ENCODE data around the gene MYO16. TPM values are rescaled to one million over a fixed set of nuclear protein-coding genes. Genes with fewer than 3 reads are reported as not detected.
"Not testable (repeated sequence)": the region's sequence is repeated elsewhere in the genome, so short reads cannot be mapped to it uniquely, and the experiment has no call there.

Gene MYO16
- total RNA-seq, 1 experiment from 2014 or later, result 0.19 TPM

DNA sequence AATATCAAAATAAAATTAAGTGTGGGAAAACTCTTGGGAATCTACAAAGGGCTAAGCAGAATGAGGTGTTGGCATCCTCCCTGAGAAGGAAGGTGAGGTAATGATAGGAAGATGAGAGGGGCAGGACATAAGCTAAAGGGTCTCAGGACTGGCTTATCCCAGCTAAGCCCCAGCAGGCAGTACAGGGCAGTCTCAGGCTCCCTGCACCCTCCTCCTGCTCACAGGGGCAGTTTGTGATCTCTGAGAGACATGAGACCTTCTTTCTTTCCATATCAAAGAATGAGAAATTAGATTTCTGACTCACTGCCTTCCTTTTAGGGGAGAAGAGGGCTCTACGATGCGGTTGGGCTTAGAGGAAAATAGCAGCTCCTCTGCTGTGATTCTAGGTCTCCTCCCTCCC lies 586.0 kb downstream of the MYO16 start:
- Mint-ChIP-seq H3K9me3 (ENCODE audit: low read depth, unreplicated experiment) (no peaks in the 10 kb centered on the region), H3K27me3 (ENCODE audit: unreplicated experiment) (no peaks in the 10 kb centered on the region), H3K27ac (ENCODE audit: unreplicated experiment) (no peak overlapping the region), H3K4me1 (ENCODE audit: low read depth, unreplicated experiment) (no peaks in the 10 kb centered on the region), H3K36me3 (ENCODE audit: insufficient read depth, unreplicated experiment) (no peaks in the 10 kb centered on the region), H3K4me3 (ENCODE audit: low read depth, unreplicated experiment) (no peak overlapping the region)
- TF ChIP-seq, protein P1, sequence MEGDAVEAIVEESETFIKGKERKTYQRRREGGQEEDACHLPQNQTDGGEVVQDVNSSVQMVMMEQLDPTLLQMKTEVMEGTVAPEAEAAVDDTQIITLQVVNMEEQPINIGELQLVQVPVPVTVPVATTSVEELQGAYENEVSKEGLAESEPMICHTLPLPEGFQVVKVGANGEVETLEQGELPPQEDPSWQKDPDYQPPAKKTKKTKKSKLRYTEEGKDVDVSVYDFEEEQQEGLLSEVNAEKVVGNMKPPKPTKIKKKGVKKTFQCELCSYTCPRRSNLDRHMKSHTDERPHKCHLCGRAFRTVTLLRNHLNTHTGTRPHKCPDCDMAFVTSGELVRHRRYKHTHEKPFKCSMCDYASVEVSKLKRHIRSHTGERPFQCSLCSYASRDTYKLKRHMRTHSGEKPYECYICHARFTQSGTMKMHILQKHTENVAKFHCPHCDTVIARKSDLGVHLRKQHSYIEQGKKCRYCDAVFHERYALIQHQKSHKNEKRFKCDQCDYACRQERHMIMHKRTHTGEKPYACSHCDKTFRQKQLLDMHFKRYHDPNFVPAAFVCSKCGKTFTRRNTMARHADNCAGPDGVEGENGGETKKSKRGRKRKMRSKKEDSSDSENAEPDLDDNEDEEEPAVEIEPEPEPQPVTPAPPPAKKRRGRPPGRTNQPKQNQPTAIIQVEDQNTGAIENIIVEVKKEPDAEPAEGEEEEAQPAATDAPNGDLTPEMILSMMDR (IDR thresholded peaks at IDR 0.05; ENCODE audit: unreplicated experiment), result no peak
- BruUV-seq (replicated peaks), result no TSS peak
- CTCF ChIA-PET, result no interaction called here
- intact Hi-C loops (cut with micrococcal nuclease; ENCODE audit: unreplicated experiment), result no loop called here
- no peak for DNase-seq

DNA sequence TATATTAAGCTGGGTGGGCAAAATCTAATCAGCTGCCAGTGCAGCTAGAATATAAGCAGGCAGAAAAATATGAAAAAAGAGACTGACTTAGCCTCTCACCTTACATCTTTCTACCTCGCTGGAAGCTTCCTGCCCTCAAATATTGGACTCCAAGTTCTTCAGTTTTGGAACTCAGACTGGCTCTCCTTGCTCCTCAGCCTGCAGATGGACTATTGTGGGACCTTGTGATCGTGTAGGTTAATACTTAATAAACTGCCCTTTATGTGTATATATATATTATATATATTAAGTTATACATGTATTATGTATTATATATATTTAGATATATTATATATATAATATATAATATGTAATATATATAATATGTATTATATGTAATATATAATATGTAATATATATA lies 588.1 kb downstream of the MYO16 start:
- H3K27ac Mint-ChIP-seq (ENCODE audit: unreplicated experiment); CTCF ChIA-PET; H3K9me3 Mint-ChIP-seq (ENCODE audit: low read depth, unreplicated experiment); BruUV-seq (replicated peaks); H3K36me3 Mint-ChIP-seq (ENCODE audit: insufficient read depth, unreplicated experiment); intact Hi-C loops (cut with micrococcal nuclease; ENCODE audit: unreplicated experiment); H3K27me3 Mint-ChIP-seq (ENCODE audit: unreplicated experiment); H3K4me3 Mint-ChIP-seq (ENCODE audit: low read depth, unreplicated experiment); H3K4me1 Mint-ChIP-seq (ENCODE audit: low read depth, unreplicated experiment); DNase-seq: not testable (repeated sequence)

DNA sequence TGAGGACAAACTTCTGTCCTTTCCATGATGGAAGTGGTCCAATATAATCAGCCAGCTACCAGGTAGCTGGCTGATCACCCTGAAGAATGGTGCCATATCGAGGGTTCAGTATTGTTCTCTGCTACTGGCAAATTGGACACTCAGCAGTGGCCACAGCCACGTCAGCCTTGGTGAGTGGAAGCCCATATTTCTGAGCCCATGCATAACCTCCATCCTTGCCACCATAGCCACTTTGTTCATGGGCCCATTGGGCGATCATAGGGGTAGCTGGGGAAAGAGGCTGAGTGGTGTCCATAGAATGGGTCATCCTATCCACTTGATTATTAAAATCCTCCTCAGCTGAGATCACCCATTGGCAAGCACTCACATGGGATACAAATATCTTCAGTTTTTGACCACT lies 591.2 kb downstream of the MYO16 start:
- TF ChIP-seq, protein P1 (IDR thresholded peaks at IDR 0.05; ENCODE audit: unreplicated experiment), result no peak
- no peak overlapping the region for H3K4me3 Mint-ChIP-seq (ENCODE audit: low read depth, unreplicated experiment)
- H3K27me3 Mint-ChIP-seq (ENCODE audit: unreplicated experiment), result no peaks in the 10 kb centered on the region
- no peak for DNase-seq
- BruUV-seq (replicated peaks), result no TSS peak
- no peak overlapping the region for H3K27ac Mint-ChIP-seq (ENCODE audit: unreplicated experiment)
- H3K9me3 Mint-ChIP-seq (ENCODE audit: low read depth, unreplicated experiment), result no peaks in the 10 kb centered on the region
- intact Hi-C loops (cut with micrococcal nuclease; ENCODE audit: unreplicated experiment), result no loop called here
- no peaks in the 10 kb centered on the region for H3K36me3 Mint-ChIP-seq (ENCODE audit: insufficient read depth, unreplicated experiment)
- no peaks in the 10 kb centered on the region for H3K4me1 Mint-ChIP-seq (ENCODE audit: low read depth, unreplicated experiment)
- CTCF ChIA-PET, result no interaction called here

DNA sequence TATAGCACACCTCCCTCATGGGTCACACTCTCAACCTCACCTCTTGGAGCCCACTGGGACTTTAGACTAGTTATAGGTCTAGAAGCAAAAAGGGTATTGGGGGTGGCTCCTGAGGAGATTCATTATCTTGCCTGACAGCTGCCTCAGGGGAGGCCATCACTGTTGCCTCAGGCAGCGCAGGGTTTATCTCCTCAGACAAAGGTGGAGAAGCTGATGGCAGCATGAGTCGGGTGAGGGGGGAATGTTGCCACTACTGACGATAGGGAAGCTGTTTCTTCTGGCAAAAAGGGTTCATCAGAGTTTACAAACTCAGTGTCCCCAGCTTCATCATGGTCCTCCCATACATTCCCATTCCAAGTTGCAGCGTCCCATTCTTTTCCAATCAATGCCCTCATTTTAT lies 594.6 kb downstream of the MYO16 start:
- intact Hi-C loops (cut with micrococcal nuclease; ENCODE audit: unreplicated experiment), result no loop called here
- Mint-ChIP-seq H3K36me3 (ENCODE audit: insufficient read depth, unreplicated experiment) (no peaks in the 10 kb centered on the region), H3K4me1 (ENCODE audit: low read depth, unreplicated experiment) (no peaks in the 10 kb centered on the region), H3K27ac (ENCODE audit: unreplicated experiment) (no peak overlapping the region), H3K4me3 (ENCODE audit: low read depth, unreplicated experiment) (no peak overlapping the region), H3K27me3 (ENCODE audit: unreplicated experiment) (no peaks in the 10 kb centered on the region), H3K9me3 (ENCODE audit: low read depth, unreplicated experiment) (no peaks in the 10 kb centered on the region)
- TF ChIP-seq, protein P1 (IDR thresholded peaks at IDR 0.05; ENCODE audit: unreplicated experiment), result no peak
- DNase-seq, result no peak
- BruUV-seq (replicated peaks), result no TSS peak
- CTCF ChIA-PET, result no interaction called here

DNA sequence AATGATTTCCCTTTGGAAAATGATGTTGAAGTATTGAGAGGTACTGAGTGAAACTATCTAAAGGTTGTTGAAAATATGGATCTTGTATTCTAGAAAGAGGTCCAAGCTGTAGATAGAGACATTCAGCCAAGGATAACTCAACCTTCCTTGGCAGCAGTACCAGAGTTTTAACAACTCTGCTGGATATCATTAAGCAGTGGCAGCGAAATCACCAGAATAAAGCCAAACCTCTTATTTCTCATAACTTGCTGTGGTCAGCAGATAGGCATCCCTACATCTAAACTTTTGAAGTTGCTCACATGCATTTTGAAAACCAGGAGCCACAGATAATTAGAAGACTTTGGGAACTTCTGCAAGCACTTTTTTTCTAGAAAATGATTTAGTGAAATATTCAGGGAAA lies 597.2 kb downstream of the MYO16 start:
- BruUV-seq (replicated peaks), result no TSS peak
- intact Hi-C loops (cut with micrococcal nuclease; ENCODE audit: unreplicated experiment), result no loop called here
- CTCF ChIA-PET, result no interaction called here

More for the DNA sequence above, 597.2 kb downstream of the MYO16 start:
- H3K36me3 Mint-ChIP-seq (ENCODE audit: insufficient read depth, unreplicated experiment), result no peaks in the 10 kb centered on the region
- H3K27ac Mint-ChIP-seq (ENCODE audit: unreplicated experiment), result no peak overlapping the region
- no peaks in the 10 kb centered on the region for H3K9me3 Mint-ChIP-seq (ENCODE audit: low read depth, unreplicated experiment)
- no peaks in the 10 kb centered on the region for H3K27me3 Mint-ChIP-seq (ENCODE audit: unreplicated experiment)
- no peak overlapping the region for H3K4me3 Mint-ChIP-seq (ENCODE audit: low read depth, unreplicated experiment)
- no peaks in the 10 kb centered on the region for H3K4me1 Mint-ChIP-seq (ENCODE audit: low read depth, unreplicated experiment)
- DNase-seq, result no peak
- TF ChIP-seq, protein P1 (IDR thresholded peaks at IDR 0.05; ENCODE audit: unreplicated experiment), result no peak
